Stomach (tissue), 9 donors: Measurements from ENCODE around the gene CFAP46. TPM values are rescaled to one million over a fixed set of nuclear protein-coding genes. Genes with fewer than 3 reads are reported as not detected.

ENCODE experiments used
- DNase-seq, 2 donors: peaks; one replicate each; pipeline versions ENCODE4 v3.0.0 to v3.0.0-alpha.2; 2013 to 2019
- H3K27ac ChIP-seq, 5 donors: fragments of 200-600 bp in 4 of 5; sonication (generic) in 4 of 5; one replicate each; pipeline ENCODE4 v1.5.1; 2013 to 2019; ENCODE audit warnings: mild to moderate bottlenecking in 1 of 5, moderate library complexity in 1 of 5
- H3K27me3 ChIP-seq, 3 donors: fragments of 200-600 bp; sonication (generic); one replicate each; pipeline ENCODE4 v1.5.1; 2017 to 2019; ENCODE audit warnings: mixed run types in 1 of 3
- H3K36me3 ChIP-seq, 4 donors: fragments of 200-600 bp; sonication (generic); 1 replicate in 3 of 4; 2 replicates in 1 of 4; pipeline ENCODE4 v1.5.1; 2016 to 2019
- H3K4me1 ChIP-seq, 4 donors: fragments of 200-600 bp; sonication (generic); one replicate each; pipeline ENCODE4 v1.5.1; 2016 to 2019
- H3K4me3 ChIP-seq, 4 donors: fragments of 200-600 bp; sonication (generic) in 3 of 4; one replicate each; pipeline ENCODE4 v1.5.1; 2016 to 2019; ENCODE audit warnings: mild to moderate bottlenecking in 1 of 4
- H3K9me3 ChIP-seq, 4 donors: fragments of 200-600 bp; sonication (generic); one replicate each; pipeline ENCODE4 v1.5.1; 2016 to 2019
- EP300 ChIP-seq: sonication (generic); formaldehyde crosslinking; IDR thresholded peaks from one replicate; pipeline ENCODE4 v1.6.1; 2017; ENCODE audit warnings: antibody characterized with exemption
- POLR2A ChIP-seq, 4 donors: fragments of 450-650 bp; IDR thresholded peaks; one replicate each; pipeline ENCODE4 v1.6.1; 2016; ENCODE audit warnings: antibody characterized with exemption in 4 of 4, control low read depth in 2 of 4, mild to moderate bottlenecking in 1 of 4, moderate library complexity in 1 of 4
- POLR2AphosphoS5 ChIP-seq, 3 donors: sonication (generic); formaldehyde crosslinking; IDR thresholded peaks; one replicate each; pipeline ENCODE4 v1.6.1; 2016; ENCODE audit warnings: antibody characterized with exemption in 3 of 3
- WGBS, 5 donors: extraction: QIAGEN DNeasy Blood & Tissue Kit in 3 of 5; methylation state at CpG; one replicate each; pipeline versions ENCODE4 v1.1.5 to v1.1.7; 2013 to 2018; 5-methylcytosine and 5-hydroxymethylcytosine counted together
- intact Hi-C: fragments of 100-400 bp; cut with DNase I; formaldehyde crosslinking; loops from one replicate; pipeline ENCODE4 v1.15.1; 2023; ENCODE audit warnings: low total_unique reads
- polyA plus RNA-seq, 3 donors: library from polyadenylated mRNA; stranded (reverse); fragments of 200-250 nt; gene quantifications; one replicate each; pipeline ENCODE4 v1.2.3, GENCODE V29; 2013
- total RNA-seq, 5 donors: library from RNA; depleted of rRNA; stranded (reverse); fragments of >200 nt; gene quantifications; one replicate each; pipeline versions ENCODE4 v1.1.0 to v1.2.3, GENCODE V29; 2014 to 2016
- TF ChIP-seq, protein P1 (sequence below), 7 experiments: fragments of 450-650 bp in 4 of 7; fragments of 200-600 bp in 3 of 7; sonication (generic) in 3 of 7; IDR thresholded peaks; one replicate each; pipeline ENCODE4 v1.5.1; 2016 to 2019; ENCODE audit warnings: antibody characterized with exemption in 7 of 7, control low read depth in 2 of 7, mild to moderate bottlenecking in 1 of 7
- donor health status: healthy with polysubstance abuse.
- donor health status: Bipolar disorder and iron deficiency.
- donor health status: healthy.

Gene CFAP46
- total and polyA plus RNA-seq, 8 donors, result under 0.01 to 5.8 (median 1.8) TPM; not detected in 1

DNA sequence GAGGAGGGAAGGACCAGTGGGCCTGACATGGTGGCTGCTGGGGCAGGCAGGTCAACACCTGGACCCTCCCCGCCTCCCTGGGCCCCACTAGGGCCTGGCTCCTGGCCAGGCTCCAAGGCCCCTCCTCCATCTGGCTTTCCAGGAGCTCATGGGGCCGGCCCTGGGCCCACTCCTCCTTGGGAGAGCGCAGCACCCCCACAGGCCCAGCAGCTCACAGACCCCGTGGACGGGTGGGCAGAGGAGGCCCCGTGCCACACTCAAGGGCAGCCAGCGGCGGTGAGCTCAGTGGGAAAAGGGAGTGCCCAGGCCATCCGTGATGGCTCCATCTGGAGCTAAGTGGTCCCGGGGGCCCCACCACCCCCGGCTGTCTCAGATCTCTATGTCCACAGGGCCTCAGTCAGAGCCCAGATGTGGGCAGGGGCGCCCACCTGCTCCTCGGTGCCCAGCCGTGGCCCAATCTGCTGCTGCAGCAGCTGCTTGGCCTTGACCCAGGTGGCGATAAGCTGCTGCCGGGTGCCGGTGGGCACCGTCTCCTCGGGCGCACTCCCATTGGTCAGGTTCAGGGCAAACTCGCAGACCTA lies 32.8 kb downstream of the CFAP46 start:
- H3K27me3 ChIP-seq, result peaks cover 0 to 42% (median 0%) of the 10 kb centered on the region in 3 donors
- no peak for DNase-seq
- H3K36me3 ChIP-seq, result no peaks in the 10 kb centered on the region

DNA sequence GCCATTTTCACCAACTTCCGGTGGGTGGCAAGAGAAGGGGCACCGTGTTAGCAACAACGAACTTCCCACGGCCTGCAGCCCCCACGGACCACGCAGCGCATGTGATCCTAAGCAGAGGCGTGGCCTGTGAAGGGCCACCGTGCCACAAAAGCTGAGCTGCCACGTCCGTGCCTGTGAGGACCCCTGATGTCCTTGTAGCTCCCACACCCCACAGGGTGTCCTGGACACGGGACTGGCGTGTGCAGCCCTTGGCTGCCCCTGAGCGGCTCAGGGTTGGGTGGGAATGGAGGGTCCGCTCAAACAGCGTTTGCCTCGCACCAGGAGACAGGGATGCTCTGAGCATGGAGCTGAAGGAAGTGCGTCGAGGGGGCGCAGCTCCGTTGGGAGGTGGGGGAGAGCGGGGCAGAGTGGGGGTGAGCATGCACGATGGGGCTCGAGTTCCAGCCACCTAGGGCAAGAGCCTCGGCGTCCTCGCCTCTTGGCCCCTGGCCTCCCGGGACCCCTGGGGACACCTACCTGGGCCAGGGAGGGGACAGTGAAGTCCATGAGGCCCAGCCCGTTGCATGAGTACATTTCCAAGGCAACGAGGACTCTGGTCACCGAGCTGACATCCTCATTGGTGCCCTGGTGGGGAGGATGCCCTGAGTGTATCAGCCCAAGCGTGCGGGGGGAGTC lies 33.6 kb downstream of the CFAP46 start:
- WGBS, 5 donors, result 87 to 95% (median 92%) methylated on average over 26 to 33 of the region's 33 CpGs
- Histone ChIP-seq H3K9me3 (peaks cover 0 to 14% (median 6%) of the 10 kb centered on the region in 4 donors), H3K27ac (no peak overlapping the region), H3K27me3 (peaks cover 0 to 45% (median 0%) of the 10 kb centered on the region in 3 donors), H3K36me3 (no peaks in the 10 kb centered on the region), H3K4me3 (no peak overlapping the region), H3K4me1 (no peaks in the 10 kb centered on the region)
- TF ChIP-seq, protein P1, sequence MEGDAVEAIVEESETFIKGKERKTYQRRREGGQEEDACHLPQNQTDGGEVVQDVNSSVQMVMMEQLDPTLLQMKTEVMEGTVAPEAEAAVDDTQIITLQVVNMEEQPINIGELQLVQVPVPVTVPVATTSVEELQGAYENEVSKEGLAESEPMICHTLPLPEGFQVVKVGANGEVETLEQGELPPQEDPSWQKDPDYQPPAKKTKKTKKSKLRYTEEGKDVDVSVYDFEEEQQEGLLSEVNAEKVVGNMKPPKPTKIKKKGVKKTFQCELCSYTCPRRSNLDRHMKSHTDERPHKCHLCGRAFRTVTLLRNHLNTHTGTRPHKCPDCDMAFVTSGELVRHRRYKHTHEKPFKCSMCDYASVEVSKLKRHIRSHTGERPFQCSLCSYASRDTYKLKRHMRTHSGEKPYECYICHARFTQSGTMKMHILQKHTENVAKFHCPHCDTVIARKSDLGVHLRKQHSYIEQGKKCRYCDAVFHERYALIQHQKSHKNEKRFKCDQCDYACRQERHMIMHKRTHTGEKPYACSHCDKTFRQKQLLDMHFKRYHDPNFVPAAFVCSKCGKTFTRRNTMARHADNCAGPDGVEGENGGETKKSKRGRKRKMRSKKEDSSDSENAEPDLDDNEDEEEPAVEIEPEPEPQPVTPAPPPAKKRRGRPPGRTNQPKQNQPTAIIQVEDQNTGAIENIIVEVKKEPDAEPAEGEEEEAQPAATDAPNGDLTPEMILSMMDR (IDR thresholded peaks at IDR 0.05), result no peak
- no peak for TF ChIP-seq POLR2A (IDR thresholded peaks at IDR 0.05)
- DNase-seq, result no peak
- intact Hi-C loops, result no loop called here

More for the DNA sequence above, 32.8 kb downstream of the CFAP46 start:
- intact Hi-C loops, result no loop called here
- no peak overlapping the region for H3K4me3 ChIP-seq
- peaks cover 0 to 14% (median 6%) of the 10 kb centered on the region in 4 donors for H3K9me3 ChIP-seq
- TF ChIP-seq, protein P1 (IDR thresholded peaks at IDR 0.05), result no peak
- TF ChIP-seq POLR2AphosphoS5 (IDR thresholded peaks at IDR 0.05) (no peak), POLR2A (IDR thresholded peaks at IDR 0.05) (no peak), EP300 (no peak)
- no peaks in the 10 kb centered on the region for H3K4me1 ChIP-seq
- H3K27ac ChIP-seq, result no peak overlapping the region
- WGBS, 5 donors, result 80 to 90% (median 84%) methylated on average over 13 to 21 of the region's 21 CpGs

DNA sequence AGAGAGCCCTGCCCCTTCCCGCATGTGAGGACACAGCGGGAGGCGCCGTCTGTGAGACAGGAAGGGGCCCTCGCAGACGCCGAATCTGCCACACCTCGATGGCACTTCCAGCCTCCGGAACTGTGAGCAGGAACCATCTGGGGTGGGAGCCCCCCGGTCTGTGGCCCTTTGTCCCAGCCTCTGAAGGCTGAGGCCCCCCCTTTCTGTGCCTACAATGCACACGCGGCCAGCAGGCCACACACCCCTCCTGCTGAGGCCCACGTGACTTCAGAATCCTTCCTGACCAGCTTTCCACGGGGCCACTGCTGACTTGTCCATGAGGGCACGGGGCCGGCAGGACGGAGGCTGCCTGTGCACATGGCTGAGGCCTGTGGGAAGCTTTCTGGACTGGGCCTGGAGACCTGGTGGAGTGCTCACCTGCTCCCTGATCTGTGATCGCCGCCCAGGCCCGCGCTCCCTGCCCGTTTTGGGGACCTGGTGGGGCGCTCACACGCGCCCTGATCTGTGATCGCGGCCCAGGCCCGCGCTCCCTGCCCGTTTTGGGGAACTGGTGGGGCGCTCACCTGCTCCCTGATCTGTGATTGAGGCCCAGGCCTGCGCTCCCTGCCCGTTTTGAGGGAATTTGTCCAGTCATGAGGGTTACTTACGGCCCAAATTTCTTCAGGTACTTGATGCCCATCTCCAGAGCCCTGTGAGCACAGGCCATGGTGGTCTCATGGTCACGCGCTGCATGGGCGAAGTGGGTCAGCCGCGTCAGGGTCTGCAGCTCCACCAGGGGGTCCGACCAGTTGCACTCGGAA lies 34.3 kb downstream of the CFAP46 start:
- no peaks in the 10 kb centered on the region for H3K36me3 ChIP-seq
- no peak for TF ChIP-seq POLR2A (IDR thresholded peaks at IDR 0.05)
- no peak for TF ChIP-seq POLR2AphosphoS5 (IDR thresholded peaks at IDR 0.05)
- TF ChIP-seq EP300, result no peak
- TF ChIP-seq, protein P1 (IDR thresholded peaks at IDR 0.05), result no peak
- H3K27me3 ChIP-seq, result peaks cover 0 to 38% (median 0%) of the 10 kb centered on the region in 3 donors
- H3K27ac ChIP-seq, result no peak overlapping the region
- 81 to 86% (median 83%) methylated on average over 36 to 41 of the region's 41 CpGs for WGBS, 5 donors
- intact Hi-C loops, result no loop called here
- no peak for DNase-seq
- H3K4me1 ChIP-seq, result no peaks in the 10 kb centered on the region
- H3K4me3 ChIP-seq, result no peak overlapping the region
- peaks cover 0 to 14% (median 6%) of the 10 kb centered on the region in 4 donors for H3K9me3 ChIP-seq

DNA sequence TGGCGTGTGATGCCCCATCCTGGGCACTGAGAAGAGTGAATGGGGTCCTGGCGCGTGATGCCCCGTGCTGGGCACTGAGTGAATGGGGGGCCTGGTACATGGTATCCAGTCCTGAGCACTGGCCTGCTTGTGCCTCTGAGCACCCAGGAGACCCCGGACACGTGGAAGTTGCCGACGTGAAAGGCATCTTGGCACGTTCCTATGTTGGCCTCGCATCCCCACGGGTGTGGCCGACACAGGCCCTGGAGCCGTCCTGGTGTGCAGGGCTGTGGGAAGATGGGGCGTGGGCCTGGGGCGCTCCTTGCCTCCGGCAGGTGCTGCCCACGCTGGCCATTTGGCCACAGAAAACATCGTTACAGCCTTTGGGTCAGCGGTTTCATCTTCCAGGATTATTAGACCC lies 35.5 kb downstream of the CFAP46 start:
- peaks cover 0 to 32% (median 0%) of the 10 kb centered on the region in 3 donors for H3K27me3 ChIP-seq
- no peaks in the 10 kb centered on the region for H3K36me3 ChIP-seq
- 88 to 91% (median 90%) methylated on average over 19 of the region's 19 CpGs for WGBS, 5 donors
- H3K4me3 ChIP-seq, result no peak overlapping the region
- H3K4me1 ChIP-seq, result no peaks in the 10 kb centered on the region
- intact Hi-C loops, result no loop called here
- DNase-seq, result no peak
- H3K9me3 ChIP-seq, result peaks cover 0 to 14% (median 6%) of the 10 kb centered on the region in 4 donors
- TF ChIP-seq, protein P1 (IDR thresholded peaks at IDR 0.05), result no peak
- TF ChIP-seq POLR2A (IDR thresholded peaks at IDR 0.05) (no peak), EP300 (no peak), POLR2AphosphoS5 (IDR thresholded peaks at IDR 0.05) (no peak)
- H3K27ac ChIP-seq, result no peak overlapping the region
